CD4-positive, alpha-beta T cell treated with Interleukin-15 for 4 hours (primary cell): ENCODE results near the gene PIK3CD.

Experiments used
- DNase-seq: peaks from one replicate; pipeline ENCODE4 v3.0.0-alpha.2; 2020; ENCODE audit warnings: low spot score

The PIK3CD gene

GRCh38 chr1:9719978-9720722 is 68.6 kb downstream of the PIK3CD start:
- DNase-seq, result no peak

- DNase-seq, result no peak
These were observed 69.5 kb downstream of the PIK3CD start for GRCh38 chr1:9720785-9721605.

GRCh38 chr1:9721606-9722377 is 70.3 kb downstream of the PIK3CD start:
- DNase-seq, result peak; percentile 81

GRCh38 chr1:9722378-9722749 is 70.8 kb downstream of the PIK3CD start:
- no peak for DNase-seq

GRCh38 chr1:9723068-9723805 is 71.7 kb downstream of the PIK3CD start:
- DNase-seq, result no peak

- DNase-seq, result no peak
These were observed 72.4 kb downstream of the PIK3CD start for GRCh38 chr1:9723926-9724325.

GRCh38 chr1:9724706-9725476 is 73.4 kb downstream of the PIK3CD start:
- peak; percentile 75 for DNase-seq

GRCh38 chr1:9726406-9726805 is 74.9 kb downstream of the PIK3CD start:
- no peak for DNase-seq

- no peak for DNase-seq
These were observed 75.5 kb downstream of the PIK3CD start for GRCh38 chr1:9726905-9727595.

GRCh38 chr1:9728451-9729295 is 77.1 kb downstream of the PIK3CD start:
- peak; percentile 49 for DNase-seq

GRCh38 chr1:9729523-9729922 is 78.0 kb downstream of the PIK3CD start:
- no peak for DNase-seq

GRCh38 chr1:9730096-9730901 is 78.8 kb downstream of the PIK3CD start:
- DNase-seq, result no peak

GRCh38 chr1:9731051-9731537 is 79.6 kb downstream of the PIK3CD start:
- DNase-seq, result no peak

GRCh38 chr1:9731561-9731960 is 80.0 kb downstream of the PIK3CD start:
- no peak for DNase-seq

GRCh38 chr1:9732123-9732971 is 80.8 kb downstream of the PIK3CD start:
- no peak for DNase-seq

- DNase-seq, result no peak
These were observed 81.7 kb downstream of the PIK3CD start for GRCh38 chr1:9733160-9733789.

- no peak for DNase-seq
These were observed 84.3 kb downstream of the PIK3CD start for GRCh38 chr1:9735800-9736199.
